PC-9 (cell line): ENCODE data around the gene CHST14. TPM values are rescaled to one million over a fixed set of nuclear protein-coding genes. Genes with fewer than 3 reads are reported as not detected.
A peak's percentile ranks its signal among the peaks of the same experiment; 100 is the strongest.

ENCODE experiments used
- BruUV-seq: library from RNA; stranded (reverse); fragments of 400-500 nt; replicated peaks from 2 replicates; lab custom pipeline; 2021; lab: Mats Ljungman, UMichigan
- CTCF ChIA-PET: fragments of 300-600 bp; sonication (Branson Sonifier 250); formaldehyde crosslinking; loops from one replicate; lab custom pipeline; 2022; ENCODE audit warnings: antibody characterized with exemption; lab: Charles Lee
- POLR2A ChIA-PET: fragments of 300-600 bp; sonication (Branson Sonifier 250); formaldehyde crosslinking; loops from one replicate; lab custom pipeline; 2022; ENCODE audit warnings: antibody characterized with exemption; ENCODE audit not compliant: unreplicated experiment; lab: Charles Lee
- DNase-seq, 2 experiments: peaks; one replicate each; pipeline versions ENCODE4 v3.0.0 to v3.0.0-alpha.2; 2015 to 2022; ENCODE audit warnings: mixed read lengths in 1 of 2
- H2AFZ ChIP-seq: fragments of 200-600 bp; sonication (generic); 2 replicates; pipeline ENCODE4 v1.8.1; 2017; ENCODE audit warnings: antibody characterized with exemption
- H3F3A ChIP-seq: fragments of 200-600 bp; sonication (generic); 2 replicates; pipeline ENCODE4 v1.8.1; 2017; ENCODE audit warnings: antibody characterized with exemption, mild to moderate bottlenecking, low read depth; ENCODE audit not compliant: insufficient read depth
- H3K27ac ChIP-seq: fragments of 200-600 bp; sonication (generic); 2 replicates; pipeline ENCODE4 v1.6.1; 2016; ENCODE audit warnings: mixed run types
- H3K27me3 ChIP-seq: fragments of 200-600 bp; sonication (generic); 2 replicates; pipeline ENCODE4 v1.6.1; 2016; ENCODE audit warnings: low read depth, mixed run types; ENCODE audit not compliant: insufficient read depth
- H3K36me3 ChIP-seq: fragments of 200-600 bp; sonication (generic); 2 replicates; pipeline ENCODE4 v1.6.1; 2016; ENCODE audit warnings: low read depth, mixed run types
- H3K4me1 ChIP-seq: fragments of 200-600 bp; sonication (generic); replicated peaks from 2 replicates; pipeline ENCODE4 v1.6.1; 2016; ENCODE audit warnings: mixed run types; ENCODE audit not compliant: insufficient read depth
- H3K4me2 ChIP-seq: fragments of 200-600 bp; sonication (generic); 2 replicates; pipeline ENCODE4 v1.6.1; 2017; ENCODE audit warnings: mixed run types
- H3K4me3 ChIP-seq: fragments of 200-600 bp; sonication (generic); 2 replicates; pipeline ENCODE4 v1.6.1; 2016; ENCODE audit warnings: mixed run types
- H3K79me2 ChIP-seq: fragments of 200-600 bp; sonication (generic); 2 replicates; pipeline ENCODE4 v1.6.1; 2017; ENCODE audit warnings: low read depth, mixed run types
- H3K9me2 ChIP-seq: fragments of 200-600 bp; sonication (generic); 2 replicates; pipeline ENCODE4 v1.8.1; 2017; ENCODE audit warnings: mild to moderate bottlenecking; ENCODE audit not compliant: insufficient read depth
- H3K9me3 ChIP-seq: fragments of 200-600 bp; sonication (generic); 2 replicates; pipeline ENCODE4 v1.8.1; 2016; ENCODE audit warnings: low read depth; ENCODE audit not compliant: insufficient read depth
- H4K20me1 ChIP-seq: fragments of 200-600 bp; sonication (generic); 2 replicates; pipeline ENCODE4 v1.8.1; 2017; ENCODE audit not compliant: insufficient read depth
- CTCF ChIP-seq: fragments of 200-600 bp; sonication (generic); conservative IDR thresholded peaks from 2 replicates; pipeline ENCODE4 v1.6.1; 2017; ENCODE audit warnings: mixed run types, antibody characterized with exemption, mild to moderate bottlenecking, moderate library complexity
- EZH2 ChIP-seq: fragments of 200-600 bp; sonication (generic); IDR thresholded peaks from 2 replicates; pipeline ENCODE4 v1.8.0; 2017; ENCODE audit warnings: antibody characterized with exemption, low read depth
- intact Hi-C: fragments of 100-400 bp; cut with micrococcal nuclease; formaldehyde crosslinking; loops from one replicate; pipeline ENCODE4 v1.10.0; 2022; ENCODE audit not compliant: unreplicated experiment
- total RNA-seq: library from RNA; stranded (reverse); gene quantifications from 2 replicates; pipeline ENCODE4 v1.2.3, GENCODE V29; 2021

The CHST14 gene
- total RNA-seq, 1 experiment from 2014 or later = 34.3 TPM

- no peak for DNase-seq
- Histone ChIP-seq H2AFZ (no peak overlapping the region), H3K27ac (no peak overlapping the region), H3K9me2 (no peaks in the 10 kb centered on the region), H3K79me2 (no peaks in the 10 kb centered on the region), H3K27me3 (no peaks in the 10 kb centered on the region), H3K36me3 (no peaks in the 10 kb centered on the region), H3K9me3 (no peaks in the 10 kb centered on the region), H3K4me1 (peaks cover 15% of the 10 kb centered on the region), H4K20me1 (no peaks in the 10 kb centered on the region), H3K4me2 (no peak overlapping the region), H3F3A (no peaks in the 10 kb centered on the region), H3K4me3 (no peak overlapping the region)
- intact Hi-C loops = no loop called here
- ChIA-PET POLR2A (no interaction called here), CTCF (no interaction called here)
- BruUV-seq = no TSS peak
- no peak for TF ChIP-seq EZH2
- no peak for TF ChIP-seq CTCF
Observed at GRCh38 chr15:40489274-40490175, 18.7 kb downstream of the CHST14 start.

DNA sequence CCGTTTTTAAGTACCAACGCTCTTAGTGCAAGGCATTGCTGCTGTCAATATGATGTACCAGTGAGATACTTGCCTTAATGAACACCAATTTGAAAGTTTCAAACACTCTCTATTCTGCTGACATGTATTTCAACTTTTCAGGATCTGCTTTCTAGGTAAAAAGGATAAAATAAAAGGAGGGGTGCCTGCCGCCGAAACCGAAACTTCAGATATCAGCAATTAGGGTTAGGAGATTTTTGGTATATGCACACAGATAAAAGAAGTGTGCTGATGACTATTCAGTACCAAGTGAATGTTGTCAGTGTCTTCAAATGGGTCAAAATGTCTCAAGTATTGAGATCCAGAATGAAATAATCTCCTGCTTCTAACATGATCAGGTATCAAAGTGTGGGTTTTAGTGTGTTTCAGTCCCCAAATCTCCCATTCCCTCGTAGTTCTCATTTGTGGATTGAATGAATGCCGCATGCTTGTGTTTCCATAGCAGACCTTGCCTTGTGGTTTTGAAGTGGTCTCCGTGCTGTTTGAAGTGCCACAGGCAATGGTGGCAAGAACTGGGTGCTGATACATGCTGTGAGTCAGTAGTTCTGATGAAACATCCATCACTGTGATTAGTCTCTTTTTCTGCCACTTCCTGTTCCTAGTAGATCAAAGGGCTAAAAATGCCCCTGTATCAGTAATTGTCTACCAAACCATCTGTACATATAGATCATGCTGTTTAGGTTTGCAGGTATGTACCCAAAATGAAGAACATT lies 22.5 kb downstream of the CHST14 start:
- Histone ChIP-seq H2AFZ (0 out of 2 replicates have a peak overlapping the region, but pooled peaks have one; percentile 9), H4K20me1 (no peaks in the 10 kb centered on the region), H3K4me3 (no peak overlapping the region), H3F3A (no peaks in the 10 kb centered on the region), H3K9me3 (no peaks in the 10 kb centered on the region), H3K27me3 (no peaks in the 10 kb centered on the region), H3K79me2 (no peaks in the 10 kb centered on the region), H3K4me1 (peaks cover 15% of the 10 kb centered on the region), H3K36me3 (no peaks in the 10 kb centered on the region), H3K27ac (peak overlapping the region; percentile 52), H3K9me2 (no peaks in the 10 kb centered on the region), H3K4me2 (peak overlapping the region; percentile 44)
- DNase-seq = peak in 1 of 2 experiments; percentile 78
- TF ChIP-seq CTCF (no peak), EZH2 (no peak)
- intact Hi-C loops = no loop called here
- BruUV-seq = no TSS peak
- POLR2A ChIA-PET = no interaction called here
- CTCF ChIA-PET = no interaction called here

GRCh38 chr15:40495516-40495915 lies 24.7 kb downstream of the CHST14 start:
- TF ChIP-seq CTCF (no peak), EZH2 (no peak)
- H3K79me2 ChIP-seq = no peaks in the 10 kb centered on the region
- BruUV-seq = no TSS peak
- H3K36me3 ChIP-seq = no peaks in the 10 kb centered on the region
- POLR2A ChIA-PET = no interaction called here
- no peak overlapping the region for H3K27ac ChIP-seq
- no peaks in the 10 kb centered on the region for H4K20me1 ChIP-seq
- H3K4me2 ChIP-seq = no peak overlapping the region
- no peak for DNase-seq
- intact Hi-C loops = no loop called here
- no peak overlapping the region for H2AFZ ChIP-seq
- H3K9me3 ChIP-seq = no peaks in the 10 kb centered on the region
- CTCF ChIA-PET = no interaction called here
- H3K4me3 ChIP-seq = no peak overlapping the region
- H3F3A ChIP-seq = no peaks in the 10 kb centered on the region
- H3K27me3 ChIP-seq = no peaks in the 10 kb centered on the region
- no peaks in the 10 kb centered on the region for H3K9me2 ChIP-seq
- H3K4me1 ChIP-seq = peaks cover 20% of the 10 kb centered on the region
